GM19324 (cell line): ENCODE measurements around the gene BRPF1.

Experiments
- ATAC-seq: cut with Tn5 transposase; IDR thresholded peaks from one replicate; pipeline ENCODE4 v1.9.1; 2021; ENCODE audit warnings: mild to moderate bottlenecking, moderate library complexity; ENCODE audit not compliant: unreplicated experiment, low FRiP score

BRPF1 gene

GRCh38 chr3:9784965-9785364 lies 53.4 kb downstream of the BRPF1 start:
- ATAC-seq = no peak

GRCh38 chr3:9785602-9786001 lies 54.1 kb downstream of the BRPF1 start:
- ATAC-seq = no peak

- no peak for ATAC-seq
Observed at GRCh38 chr3:9786209-9786739, 54.7 kb downstream of the BRPF1 start.

- no peak for ATAC-seq
Observed at GRCh38 chr3:9786825-9787669, 55.5 kb downstream of the BRPF1 start.

- ATAC-seq = no peak
Observed at GRCh38 chr3:9787714-9788113, 56.2 kb downstream of the BRPF1 start.

DNA sequence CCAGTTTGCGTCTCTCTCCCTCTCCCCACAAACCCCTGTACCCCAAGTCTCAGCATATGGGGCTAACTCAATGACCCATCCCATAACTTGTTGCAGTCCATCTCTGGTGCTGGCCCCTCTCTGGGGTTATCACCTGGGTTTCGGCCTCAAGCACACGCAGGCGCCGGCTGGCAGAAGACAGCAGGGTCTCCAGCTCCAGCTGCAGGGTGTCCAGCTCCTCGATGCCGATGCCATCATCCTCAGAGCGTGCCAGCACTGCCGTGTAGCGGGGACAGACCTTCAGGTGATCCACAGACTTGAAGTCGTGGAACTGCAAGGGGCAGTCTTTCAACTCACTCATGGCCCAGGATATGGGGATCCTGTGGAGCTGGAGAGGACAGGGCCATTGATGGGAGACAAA lies 59.6 kb downstream of the BRPF1 start:
- ATAC-seq = no peak

DNA sequence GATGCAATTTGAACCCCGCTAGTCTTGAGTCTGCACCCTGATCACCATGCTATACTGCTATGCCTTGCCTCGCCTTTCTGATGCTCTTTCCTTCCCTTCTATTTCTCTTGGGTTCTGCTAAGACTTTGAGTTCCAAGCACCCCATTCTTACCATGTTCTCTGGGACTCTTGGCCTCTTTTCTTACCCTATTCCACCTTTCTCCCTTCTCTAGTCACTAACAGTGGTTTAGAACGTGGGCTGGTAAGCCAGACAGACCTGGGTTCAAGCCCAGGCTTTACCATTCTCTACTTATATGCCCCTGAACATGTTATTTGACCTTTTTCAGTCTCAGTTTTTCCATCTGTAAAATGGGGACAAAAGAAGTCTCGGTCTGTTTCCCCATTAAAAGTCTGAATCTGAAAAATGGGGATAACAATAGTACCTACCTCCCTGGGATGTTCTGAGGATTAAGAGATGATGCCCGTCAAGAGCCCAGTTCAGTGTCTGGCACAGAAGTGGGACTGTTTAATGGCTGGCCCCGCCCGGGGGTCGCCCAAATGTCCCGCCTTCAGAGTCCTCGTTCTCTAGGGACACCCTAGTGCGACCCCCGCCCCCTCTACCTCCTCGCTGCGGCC lies 60.4 kb downstream of the BRPF1 start:
- ATAC-seq = no peak

- peak; percentile 90 for ATAC-seq
Observed at GRCh38 chr3:9792405-9793160, 61.0 kb downstream of the BRPF1 start, which contains the start of the genes ARPC4 and TADA3. TSS of gene ARPC4 (plus strand) at chr3:9793082. CDS start at chr3:9793122, 40 bp downstream. TSS of gene TADA3 (minus strand) at chr3:9792473. CDS start at chr3:9791466, 1,007 bp downstream.

GRCh38 chr3:9793161-9793781 lies 61.7 kb downstream of the BRPF1 start:
- no peak for ATAC-seq

GRCh38 chr3:9794400-9794799 lies 62.9 kb downstream of the BRPF1 start:
- no peak for ATAC-seq

DNA sequence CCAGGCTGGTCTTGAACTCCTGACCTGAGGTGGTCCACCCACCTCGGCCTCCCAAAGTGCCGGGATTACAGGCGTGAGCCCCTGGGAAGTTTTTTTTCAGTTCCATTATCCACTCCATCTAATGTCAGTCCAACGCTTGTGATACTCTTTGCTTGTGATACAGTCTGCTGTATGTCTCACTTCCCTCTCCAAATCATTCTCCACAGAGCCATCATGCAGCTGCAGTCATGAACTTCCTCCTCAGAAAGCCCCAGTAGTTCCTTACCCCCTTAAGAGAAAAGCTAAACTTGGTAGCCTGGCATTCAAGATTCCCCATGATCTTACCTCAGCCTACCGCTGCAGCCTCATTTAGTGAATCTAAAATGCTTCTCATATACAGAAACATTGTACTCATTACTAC lies 63.7 kb downstream of the BRPF1 start:
- ATAC-seq = no peak

DNA sequence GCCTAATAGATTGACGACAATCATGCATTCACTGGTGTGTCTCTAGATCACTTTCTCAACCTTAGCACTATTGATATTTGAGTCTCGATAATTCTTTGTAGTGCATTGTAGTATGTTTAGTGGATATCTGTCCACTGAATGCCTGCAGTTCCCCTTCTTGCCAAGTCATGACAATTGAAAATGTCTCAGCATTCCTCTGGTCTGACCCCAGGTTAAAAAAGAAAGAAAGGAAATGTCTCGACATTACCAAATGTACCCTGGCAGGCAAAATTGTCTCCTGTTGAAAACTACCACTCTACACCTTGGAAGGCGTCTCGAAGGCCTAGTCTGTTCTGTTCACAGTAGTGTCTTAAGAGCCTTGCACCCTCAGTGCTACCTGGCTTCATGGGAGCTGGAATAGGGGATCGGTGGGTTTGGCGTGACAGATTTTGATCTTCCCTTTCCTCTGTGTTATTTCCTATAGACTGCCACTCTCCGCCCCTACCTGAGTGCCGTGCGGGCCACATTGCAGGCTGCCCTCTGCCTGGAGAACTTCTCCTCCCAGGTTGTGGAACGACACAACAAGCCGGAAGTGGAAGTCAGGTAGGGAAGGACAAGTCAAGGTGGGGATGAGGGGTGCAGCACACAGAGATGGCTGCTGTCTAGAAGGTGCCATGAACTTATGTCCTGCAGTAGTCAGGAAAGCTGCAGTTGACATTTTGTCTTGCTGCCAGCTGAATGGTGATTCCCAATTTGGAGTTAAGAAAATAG lies 65.8 kb downstream of the BRPF1 start:
- no peak for ATAC-seq
